ENCODE results near the gene SLFN13. TPM values are rescaled to one million over a fixed set of nuclear protein-coding genes. Genes with fewer than 3 reads are reported as not detected.

SLFN13 gene, protein sequence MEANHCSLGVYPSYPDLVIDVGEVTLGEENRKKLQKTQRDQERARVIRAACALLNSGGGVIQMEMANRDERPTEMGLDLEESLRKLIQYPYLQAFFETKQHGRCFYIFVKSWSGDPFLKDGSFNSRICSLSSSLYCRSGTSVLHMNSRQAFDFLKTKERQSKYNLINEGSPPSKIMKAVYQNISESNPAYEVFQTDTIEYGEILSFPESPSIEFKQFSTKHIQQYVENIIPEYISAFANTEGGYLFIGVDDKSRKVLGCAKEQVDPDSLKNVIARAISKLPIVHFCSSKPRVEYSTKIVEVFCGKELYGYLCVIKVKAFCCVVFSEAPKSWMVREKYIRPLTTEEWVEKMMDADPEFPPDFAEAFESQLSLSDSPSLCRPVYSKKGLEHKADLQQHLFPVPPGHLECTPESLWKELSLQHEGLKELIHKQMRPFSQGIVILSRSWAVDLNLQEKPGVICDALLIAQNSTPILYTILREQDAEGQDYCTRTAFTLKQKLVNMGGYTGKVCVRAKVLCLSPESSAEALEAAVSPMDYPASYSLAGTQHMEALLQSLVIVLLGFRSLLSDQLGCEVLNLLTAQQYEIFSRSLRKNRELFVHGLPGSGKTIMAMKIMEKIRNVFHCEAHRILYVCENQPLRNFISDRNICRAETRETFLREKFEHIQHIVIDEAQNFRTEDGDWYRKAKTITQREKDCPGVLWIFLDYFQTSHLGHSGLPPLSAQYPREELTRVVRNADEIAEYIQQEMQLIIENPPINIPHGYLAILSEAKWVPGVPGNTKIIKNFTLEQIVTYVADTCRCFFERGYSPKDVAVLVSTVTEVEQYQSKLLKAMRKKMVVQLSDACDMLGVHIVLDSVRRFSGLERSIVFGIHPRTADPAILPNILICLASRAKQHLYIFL
- polyA plus RNA-seq: not detected in 2 replicates

DNA sequence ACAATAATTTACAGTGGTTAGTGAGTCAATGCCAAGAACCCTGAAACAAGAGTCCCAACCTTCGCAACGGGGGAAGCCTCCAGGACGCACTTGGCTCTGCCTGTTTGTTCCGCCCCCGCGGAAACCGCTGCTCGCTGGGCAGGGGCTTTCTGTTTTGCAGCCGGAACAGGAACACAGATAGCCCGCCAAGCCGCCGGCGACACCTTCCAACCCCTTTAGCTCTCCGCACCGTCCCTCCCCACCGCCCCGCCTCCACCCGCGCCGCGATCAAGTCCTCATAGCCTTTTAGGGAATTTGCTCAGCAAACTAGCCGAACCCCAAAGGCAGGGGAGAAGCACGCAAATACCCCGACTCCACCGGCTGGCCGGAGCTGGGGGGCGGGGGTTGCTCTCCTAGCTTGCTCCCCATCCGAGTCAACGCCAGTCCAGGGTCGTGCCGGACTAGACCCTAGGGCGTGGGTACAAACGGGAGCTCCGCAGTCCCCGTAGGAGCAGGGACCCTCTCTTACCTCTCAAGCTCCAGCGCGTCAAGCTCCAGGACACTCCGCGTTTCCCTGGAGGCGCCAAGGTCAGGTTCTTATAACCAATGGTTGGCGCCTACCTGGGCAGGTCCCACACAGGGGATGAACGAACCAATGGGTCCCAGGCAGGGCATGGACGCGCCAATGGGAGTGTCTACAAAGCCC lies at the start of gene SLFN13:
Gene SLFN13 (minus strand): TSS at position 553 of the 685 bp plus-strand sequence. CDS start 3,086 bp downstream, outside the sequence.

DNA sequence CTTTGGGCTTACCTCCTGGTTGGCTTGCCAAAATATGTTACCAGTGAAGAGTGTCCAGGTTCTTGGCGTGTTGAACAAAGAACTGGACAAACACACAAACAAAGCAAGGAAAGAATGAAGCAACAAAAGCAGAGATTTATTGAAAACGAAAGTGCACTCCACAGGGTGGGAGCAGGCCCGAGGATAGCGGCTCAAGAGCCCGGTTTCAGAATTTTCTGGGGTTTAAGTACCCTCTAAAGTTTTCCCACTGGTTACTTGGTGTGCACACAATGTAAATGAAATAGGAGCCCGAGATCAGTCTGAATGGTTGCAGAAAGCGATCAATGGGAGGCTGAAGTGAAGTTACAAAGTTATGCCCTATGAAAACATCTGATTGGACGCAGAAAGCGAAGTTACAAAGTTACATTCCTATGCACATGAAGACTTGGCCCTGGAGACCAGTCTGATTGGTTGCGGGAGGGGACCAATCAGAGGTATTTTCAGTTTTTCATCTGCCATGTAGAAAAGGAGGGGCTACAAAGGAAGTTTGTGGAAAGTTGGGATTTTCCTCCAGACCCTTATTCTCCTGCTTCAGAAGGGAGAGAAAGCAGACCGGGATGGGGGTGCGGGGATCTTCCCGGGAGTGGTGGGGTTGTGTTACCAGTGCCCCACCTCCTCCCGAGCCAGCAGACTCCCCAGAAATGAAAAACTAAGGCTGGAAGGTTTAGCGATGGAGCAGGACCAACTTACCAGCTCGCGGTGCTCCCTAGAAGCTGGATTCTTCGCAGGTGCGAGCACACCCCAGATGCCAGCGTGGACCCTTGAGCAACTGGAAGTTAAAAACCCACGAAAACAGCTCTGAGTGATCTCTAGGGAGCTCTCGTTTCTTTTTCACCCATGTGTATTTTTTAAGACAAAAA lies 16.1 kb downstream of the SLFN13 start, which contains the start of gene SLFN12:
Gene SLFN12 (minus strand): TSS at position 325 of the 899 bp plus-strand sequence. CDS start 9,472 bp downstream, outside the sequence.

Other genes with a start within 250 kb of the SLFN13 start
- 1.7 and 3.4 TPM in 2 replicates for gene SLFN5, start 205.7 kb downstream of the SLFN13 start, polyA plus RNA-seq
- 0.27 and 0.59 TPM in 2 replicates for gene SLFN11, start 75.1 kb downstream of the SLFN13 start, polyA plus RNA-seq
- gene SLFN12, start 16.3 kb downstream of the SLFN13 start, polyA plus RNA-seq: 0.36 TPM in 1 of 2 replicates, not detected in the other
- gene SLFN12L, start 88.9 kb upstream of the SLFN13 start, polyA plus RNA-seq: not detected in 2 replicates
- gene SLFN14, start 112.1 kb upstream of the SLFN13 start, polyA plus RNA-seq: not detected in 2 replicates
- gene PEX12, start 129.8 kb upstream of the SLFN13 start, polyA plus RNA-seq: 9.9 and 11.2 TPM in 2 replicates
- gene AP2B1, start 138.6 kb upstream of the SLFN13 start, polyA plus RNA-seq: 269 and 348 TPM in 2 replicates